GM12892 (cell line): ENCODE results near the gene MAST3.

Experiments
- DNase-seq: peaks from one replicate; pipeline ENCODE4 v3.0.0; 2011; ENCODE audit not compliant: insufficient read length
- FAIRE-seq: peaks from 2 replicates; lab custom pipeline; 2011; peaks lifted over from hg19 to GRCh38; lab: Jason Lieb, UNC
- POLR2A ChIP-seq: IDR thresholded peaks from 2 replicates; pipeline ENCODE4 v1.6.1; 2011; ENCODE audit warnings: low read depth, low read length, control low read depth
- POLR2AphosphoS5 ChIP-seq: IDR thresholded peaks from 2 replicates; pipeline ENCODE4 v1.6.1; 2011; ENCODE audit warnings: low read depth, low read length, control low read depth
- TAF1 ChIP-seq: IDR thresholded peaks from 2 replicates; pipeline ENCODE4 v1.6.1; 2011; ENCODE audit warnings: low read depth, mild to moderate bottlenecking, control low read depth, low read length, borderline replicate concordance

MAST3 gene

GRCh38 chr19:18131841-18132596 lies 34.4 kb downstream of the MAST3 start:
- TF ChIP-seq POLR2A (no peak), POLR2AphosphoS5 (no peak), TAF1 (no peak)
- FAIRE-seq (no peak), DNase-seq (no peak)

DNA sequence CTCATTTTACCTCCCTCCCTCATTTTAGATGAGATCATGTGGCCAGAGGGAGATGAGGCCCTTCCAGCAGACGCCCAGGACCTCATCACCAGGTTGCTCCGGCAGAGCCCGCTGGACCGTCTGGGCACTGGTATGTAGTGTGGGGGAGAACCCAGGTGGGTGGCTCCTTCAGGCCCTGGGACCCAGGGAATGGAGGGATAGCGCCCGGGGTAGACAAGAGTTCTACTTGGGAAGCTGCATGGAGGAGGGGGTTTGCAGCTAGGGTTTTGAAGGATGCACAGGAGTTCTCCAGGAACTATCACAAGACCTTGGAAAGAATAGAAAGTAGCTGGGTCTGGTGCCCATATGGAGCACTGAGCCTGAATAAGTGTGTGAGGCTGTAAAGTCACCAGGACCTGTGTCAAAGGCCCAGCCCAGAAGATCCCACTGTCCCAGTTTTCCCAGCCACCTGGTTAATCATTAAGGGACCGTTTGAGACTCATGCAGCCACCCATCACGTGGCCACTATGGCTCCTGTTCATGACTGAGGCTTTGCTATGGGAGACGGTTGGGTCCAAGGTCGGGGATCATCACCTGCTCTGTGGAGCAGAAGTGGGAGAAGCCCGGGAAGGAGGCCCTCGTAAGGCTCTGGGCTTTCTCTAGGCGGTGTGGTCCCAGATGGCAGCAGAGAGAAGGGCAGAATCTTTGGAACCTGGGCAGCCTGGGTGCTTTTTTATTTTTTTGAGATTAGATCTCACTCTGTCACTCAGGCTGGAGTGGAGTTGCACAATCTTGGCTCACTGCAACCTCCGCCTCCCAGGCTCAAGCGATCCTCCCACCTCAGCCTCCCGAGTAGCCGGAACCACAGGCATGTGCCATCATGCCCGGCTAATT lies 38.4 kb downstream of the MAST3 start:
- no peak for DNase-seq
- TF ChIP-seq POLR2AphosphoS5: no peak
- TF ChIP-seq POLR2A: no peak
- TF ChIP-seq TAF1: no peak
- no peak for FAIRE-seq

DNA sequence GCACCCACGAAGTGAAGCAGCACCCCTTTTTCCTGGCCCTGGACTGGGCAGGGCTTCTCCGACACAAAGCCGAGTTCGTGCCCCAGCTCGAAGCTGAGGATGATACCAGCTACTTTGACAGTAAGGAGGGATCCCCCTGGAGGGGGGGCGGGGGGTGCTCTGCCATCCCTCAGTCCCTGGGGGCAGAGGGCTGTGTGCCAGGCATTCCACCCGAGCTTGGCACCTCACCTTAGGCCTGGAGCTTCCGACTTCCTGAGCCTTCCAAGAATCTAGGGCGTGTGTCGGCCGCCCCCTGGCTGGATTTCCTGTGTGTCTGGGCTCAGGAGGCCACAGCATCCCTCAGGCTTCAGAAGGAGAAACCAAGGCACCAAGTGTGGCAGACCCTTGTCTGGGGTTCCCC lies 39.7 kb downstream of the MAST3 start:
- no peak for TF ChIP-seq POLR2AphosphoS5
- no peak for TF ChIP-seq POLR2A
- TF ChIP-seq TAF1: no peak
- DNase-seq: no peak
- no peak for FAIRE-seq

- FAIRE-seq: no peak
- TF ChIP-seq POLR2A (no peak), TAF1 (no peak), POLR2AphosphoS5 (no peak)
- DNase-seq: no peak
Observed at GRCh38 chr19:18137657-18138339, 40.2 kb downstream of the MAST3 start.

- TF ChIP-seq POLR2A: no peak
- TF ChIP-seq TAF1: no peak
- no peak for TF ChIP-seq POLR2AphosphoS5
- FAIRE-seq (no peak), DNase-seq (no peak)
Observed at GRCh38 chr19:18140473-18140872, 42.9 kb downstream of the MAST3 start.

DNA sequence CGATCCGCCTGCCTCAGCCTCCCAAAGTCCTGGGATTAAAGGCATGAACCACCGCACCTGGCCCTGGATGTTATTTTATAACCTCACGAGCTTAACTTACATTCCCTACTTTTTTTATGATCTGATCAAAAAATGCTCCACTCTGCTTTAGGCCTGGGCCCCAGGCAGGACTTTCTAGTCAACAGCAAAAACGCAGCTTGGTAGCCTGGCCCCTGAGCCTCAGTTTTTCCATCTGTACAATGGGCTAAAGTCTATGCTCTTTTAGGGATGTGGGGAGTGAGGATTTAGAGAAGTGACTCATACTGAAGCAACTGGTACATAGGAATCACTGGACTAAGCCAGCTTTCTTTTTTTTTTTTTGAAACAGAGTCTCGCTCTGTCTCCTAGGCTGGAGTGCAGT lies 43.5 kb downstream of the MAST3 start:
- TF ChIP-seq POLR2AphosphoS5: no peak
- TF ChIP-seq POLR2A: no peak
- TF ChIP-seq TAF1: no peak
- FAIRE-seq (no peak), DNase-seq (no peak)

DNA sequence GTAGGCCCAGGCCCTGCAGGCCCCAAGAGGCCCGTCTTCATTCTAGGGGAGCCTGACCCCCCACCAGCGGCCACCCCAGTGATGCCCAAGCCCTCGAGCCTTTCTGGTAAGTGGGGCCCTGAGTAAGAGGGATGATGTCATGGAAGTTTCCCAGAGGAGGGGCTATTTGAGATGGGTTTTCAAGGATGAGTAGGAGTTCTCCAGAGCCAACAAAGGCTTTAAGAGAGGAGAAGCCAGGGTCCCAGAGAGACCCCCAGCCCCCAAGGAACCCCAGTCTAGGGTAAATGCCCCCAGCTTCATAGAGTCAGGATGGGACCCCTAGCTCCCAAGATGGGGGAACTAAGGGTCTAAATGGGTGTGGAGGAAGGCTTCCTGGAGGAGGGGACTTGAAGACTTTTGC lies 46.3 kb downstream of the MAST3 start:
- FAIRE-seq (no peak), DNase-seq (no peak)
- TF ChIP-seq POLR2A (no peak), TAF1 (no peak), POLR2AphosphoS5 (no peak)

DNA sequence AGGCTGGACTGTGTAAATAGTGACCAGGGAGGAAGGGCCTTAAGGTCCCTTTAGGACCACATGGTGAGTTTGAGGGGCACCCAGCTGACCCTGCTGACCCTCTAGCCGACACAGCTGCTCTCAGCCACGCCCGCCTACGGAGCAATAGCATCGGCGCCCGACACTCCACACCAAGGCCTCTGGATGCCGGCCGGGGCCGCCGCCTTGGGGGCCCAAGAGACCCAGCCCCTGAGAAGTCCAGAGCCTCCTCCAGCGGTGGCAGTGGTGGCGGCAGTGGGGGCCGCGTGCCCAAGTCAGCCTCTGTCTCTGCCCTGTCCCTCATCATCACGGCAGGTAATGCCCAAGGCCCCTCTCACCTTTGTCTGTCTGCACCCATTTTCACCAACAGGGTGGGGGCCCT lies 46.8 kb downstream of the MAST3 start:
- no peak for FAIRE-seq

DNA sequence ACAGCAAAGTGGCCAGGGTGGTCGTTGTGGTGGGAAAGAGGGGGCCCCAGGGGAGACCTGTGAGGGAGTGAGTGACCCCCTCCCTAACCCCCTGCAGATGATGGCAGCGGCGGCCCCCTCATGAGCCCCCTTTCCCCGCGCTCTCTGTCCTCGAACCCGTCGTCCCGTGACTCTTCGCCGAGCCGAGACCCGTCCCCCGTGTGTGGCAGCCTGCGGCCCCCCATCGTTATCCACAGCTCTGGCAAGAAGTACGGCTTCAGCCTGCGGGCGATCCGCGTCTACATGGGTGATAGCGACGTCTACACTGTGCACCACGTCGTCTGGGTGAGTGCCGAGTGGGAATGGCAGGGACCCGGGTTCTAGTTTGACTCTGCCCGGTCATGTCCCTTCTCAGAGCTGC lies 47.3 kb downstream of the MAST3 start:
- no peak for TF ChIP-seq TAF1
- TF ChIP-seq POLR2A: no peak
- no peak for TF ChIP-seq POLR2AphosphoS5
- FAIRE-seq (no peak), DNase-seq (no peak)

More for the DNA sequence above, 46.8 kb downstream of the MAST3 start:
- TF ChIP-seq TAF1 (no peak), POLR2AphosphoS5 (no peak), POLR2A (no peak)
- DNase-seq: no peak

DNA sequence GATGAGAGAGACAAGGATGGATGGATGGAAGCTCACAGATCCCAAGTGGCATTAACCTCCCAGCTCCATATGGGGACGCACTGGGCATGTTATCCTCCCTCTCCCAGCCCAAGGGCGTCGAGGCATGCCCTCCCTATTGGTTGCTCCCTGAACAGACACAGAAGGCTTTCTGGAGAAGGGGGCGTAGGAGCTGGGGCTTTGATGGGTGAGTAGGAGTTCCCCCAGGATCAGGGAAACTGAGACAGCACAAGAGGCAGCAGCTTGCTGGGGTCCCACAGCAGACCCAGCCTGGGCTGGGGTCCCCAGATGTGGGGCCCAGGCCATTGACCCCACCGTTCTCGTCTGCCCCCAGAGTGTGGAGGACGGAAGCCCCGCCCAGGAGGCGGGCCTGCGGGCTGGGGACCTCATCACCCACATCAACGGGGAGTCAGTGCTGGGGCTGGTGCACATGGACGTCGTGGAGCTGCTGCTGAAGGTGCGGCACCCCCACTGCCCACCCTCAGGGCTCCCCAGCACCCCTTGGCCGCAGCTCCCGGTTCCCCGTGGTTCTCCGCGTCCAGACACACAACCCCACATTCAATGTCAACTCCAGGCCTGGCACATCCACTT lies 47.9 kb downstream of the MAST3 start:
- TF ChIP-seq POLR2AphosphoS5: no peak
- no peak for TF ChIP-seq POLR2A
- no peak for TF ChIP-seq TAF1
- no peak for FAIRE-seq

GRCh38 chr19:18147396-18147795 lies 49.8 kb downstream of the MAST3 start:
- FAIRE-seq: no peak
- DNase-seq: no peak
- TF ChIP-seq POLR2AphosphoS5 (no peak), TAF1 (no peak)

More for the DNA sequence above, 47.9 kb downstream of the MAST3 start:
- no peak for DNase-seq

DNA sequence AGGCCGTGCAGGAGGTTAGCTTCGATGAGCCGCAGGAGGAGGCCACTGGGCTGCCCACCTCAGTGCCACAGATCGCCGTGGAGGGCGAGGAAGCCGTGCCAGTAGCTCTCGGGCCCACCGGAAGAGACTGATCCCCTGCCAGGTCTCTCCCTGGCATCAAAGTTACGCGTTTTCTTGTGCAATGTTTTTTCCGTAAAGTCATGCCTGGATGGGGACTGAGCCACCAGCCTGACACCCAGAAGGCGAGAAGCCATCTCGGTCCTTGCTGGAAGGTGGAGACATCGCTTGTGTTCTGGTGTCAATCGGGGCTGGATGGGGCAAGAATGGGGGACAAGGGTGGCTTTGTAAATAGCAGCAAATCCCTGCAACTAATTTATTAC lies 52.0 kb downstream of the MAST3 start:
- no peak for DNase-seq
- TF ChIP-seq TAF1 (no peak), POLR2A (no peak), POLR2AphosphoS5 (no peak)
- FAIRE-seq: no peak
